Stimulated activated CD8-positive, alpha-beta memory T cell treated with anti-CD3 and anti-CD28 coated beads, Interleukin-7, amount 100 ng/mL, for 1 hour (primary cell): ENCODE measurements around the gene SBDS.

Source experiments
- DNase-seq, 2 donors: peaks; one replicate each; pipeline ENCODE4 v3.0.0-alpha.2; 2020; ENCODE audit warnings: low read depth in 2 of 2

SBDS gene

DNA sequence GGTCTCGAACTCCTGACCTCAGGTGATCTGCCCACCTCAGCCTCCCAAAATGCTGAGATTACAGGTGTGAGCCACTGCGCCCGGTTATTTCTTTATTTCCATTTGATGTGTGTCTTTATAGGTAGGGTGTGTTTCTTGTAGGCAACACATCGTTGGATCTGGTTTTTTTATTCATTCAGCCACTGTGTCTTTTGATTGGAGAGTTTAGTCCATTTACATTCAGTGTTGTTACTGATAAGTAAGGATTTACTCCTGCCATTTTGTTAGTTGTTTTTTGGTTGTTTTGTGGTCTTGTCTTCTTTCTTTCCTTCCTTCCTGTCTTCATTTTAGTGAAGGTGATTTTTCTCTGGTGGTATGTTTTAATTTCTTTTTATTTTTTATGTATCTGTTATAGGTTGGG is 57.4 kb downstream of the SBDS start:
- no peak for DNase-seq
